D721Med (cell line): Measurements from ENCODE around the gene ACAA2.
"Not testable (repeated sequence)": the region's sequence is repeated elsewhere in the genome, so short reads cannot be mapped to it uniquely, and the experiment has no call there.

Experiments used
- DNase-seq: peaks from one replicate; pipeline ENCODE4 v3.0.0; 2011; ENCODE audit warnings: low spot score; ENCODE audit not compliant: insufficient read length
- FAIRE-seq: peaks from 2 replicates; lab custom pipeline; 2011; peaks lifted over from hg19 to GRCh38; lab: Jason Lieb, UNC
- CTCF ChIP-seq: IDR thresholded peaks from 2 replicates; pipeline ENCODE4 v1.5.1; 2012; ENCODE audit warnings: mild to moderate bottlenecking, control low read depth; ENCODE audit not compliant: insufficient read depth; ENCODE audit errors: missing control alignments

The ACAA2 gene

DNA sequence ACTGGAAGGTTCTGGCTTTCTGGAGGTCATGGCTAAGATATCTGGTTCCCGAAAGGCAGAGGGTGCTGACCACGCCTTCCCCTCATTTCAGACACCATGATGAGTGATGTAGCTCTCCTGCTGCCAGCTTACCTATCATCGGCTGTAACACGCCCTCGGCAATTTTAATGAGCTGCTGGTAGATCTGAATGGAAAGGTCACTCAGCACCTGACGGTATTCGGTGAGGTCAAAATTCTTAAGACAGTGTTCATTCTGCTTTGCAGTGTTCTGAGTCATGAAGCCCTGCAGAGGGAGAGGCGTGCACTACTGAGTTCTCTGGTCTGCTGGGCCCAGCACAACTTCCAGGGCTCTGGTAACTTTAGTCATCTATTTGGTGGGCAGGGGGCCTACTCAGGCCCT, 25.7 kb upstream of the ACAA2 start:
- FAIRE-seq: no peak
- no peak for DNase-seq
- no peak for TF ChIP-seq CTCF

DNA sequence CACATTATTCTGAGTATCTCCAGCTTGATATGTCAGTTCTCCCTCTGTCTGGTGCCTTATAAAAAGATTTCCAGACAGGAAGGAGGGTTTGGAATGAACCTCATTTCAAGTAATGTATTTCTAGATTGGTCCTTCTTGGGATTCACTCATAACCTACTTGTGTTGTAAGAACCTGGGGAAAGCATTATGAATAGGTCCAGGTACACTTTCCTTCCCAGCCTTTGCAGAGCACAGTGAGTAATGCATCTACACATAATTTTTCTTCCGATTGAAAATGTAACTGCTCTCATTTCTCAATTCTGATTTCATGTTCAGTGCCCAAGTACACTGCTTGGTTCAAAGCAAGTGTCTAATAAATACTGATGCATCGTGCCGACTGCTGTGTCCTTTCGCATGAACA, 25.0 kb upstream of the ACAA2 start:
- no peak for TF ChIP-seq CTCF
- DNase-seq: no peak
- FAIRE-seq: no peak

- FAIRE-seq (no peak), DNase-seq (no peak)
- TF ChIP-seq CTCF: no peak
Observed at GRCh38 chr18:49837889-49838288, 24.6 kb upstream of the ACAA2 start.

- not testable (repeated sequence) for FAIRE-seq, DNase-seq
Observed at GRCh38 chr18:49837316-49837835, 24.0 kb upstream of the ACAA2 start.

- FAIRE-seq (no peak), DNase-seq (no peak)
- TF ChIP-seq CTCF: no peak
Observed at GRCh38 chr18:49835405-49835804, 22.1 kb upstream of the ACAA2 start.

- no peak for TF ChIP-seq CTCF
- FAIRE-seq: no peak
- DNase-seq: no peak
Observed at GRCh38 chr18:49834258-49834657, 20.9 kb upstream of the ACAA2 start.

DNA sequence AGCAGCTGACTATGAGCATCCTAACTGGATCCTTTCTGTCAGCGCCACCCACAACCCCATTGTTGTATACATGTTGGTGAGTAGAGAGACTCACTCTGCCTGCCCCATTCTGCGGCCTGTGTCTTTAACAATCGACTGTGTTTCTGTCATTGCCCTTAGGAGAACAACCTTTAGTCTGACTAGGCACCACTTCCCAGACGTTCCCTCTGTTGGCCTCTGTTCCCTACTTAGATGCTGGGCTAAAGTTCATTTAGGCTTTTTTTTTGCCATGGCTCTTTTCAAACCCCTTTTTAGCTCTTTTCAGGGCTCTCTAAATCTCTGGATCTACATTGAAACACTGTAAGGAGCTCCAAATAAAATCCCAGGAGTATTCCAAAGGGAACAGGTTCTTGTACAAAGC, 20.5 kb upstream of the ACAA2 start:
- no peak for FAIRE-seq
- no peak for DNase-seq
- no peak for TF ChIP-seq CTCF

- DNase-seq: no peak
- no peak for FAIRE-seq
- TF ChIP-seq CTCF: no peak
Observed at GRCh38 chr18:49832221-49832647, 18.9 kb upstream of the ACAA2 start.
